HG03469 (cell line): ENCODE measurements around the gene SEC31B.
A peak's percentile ranks its signal among the peaks of the same experiment; 100 is the strongest.

Experiments
- ATAC-seq: cut with Tn5 transposase; IDR thresholded peaks from one replicate; pipeline ENCODE4 v1.9.1; 2021; ENCODE audit warnings: mild to moderate bottlenecking, moderate library complexity, moderate number of reproducible peaks; ENCODE audit not compliant: unreplicated experiment

SEC31B gene, protein sequence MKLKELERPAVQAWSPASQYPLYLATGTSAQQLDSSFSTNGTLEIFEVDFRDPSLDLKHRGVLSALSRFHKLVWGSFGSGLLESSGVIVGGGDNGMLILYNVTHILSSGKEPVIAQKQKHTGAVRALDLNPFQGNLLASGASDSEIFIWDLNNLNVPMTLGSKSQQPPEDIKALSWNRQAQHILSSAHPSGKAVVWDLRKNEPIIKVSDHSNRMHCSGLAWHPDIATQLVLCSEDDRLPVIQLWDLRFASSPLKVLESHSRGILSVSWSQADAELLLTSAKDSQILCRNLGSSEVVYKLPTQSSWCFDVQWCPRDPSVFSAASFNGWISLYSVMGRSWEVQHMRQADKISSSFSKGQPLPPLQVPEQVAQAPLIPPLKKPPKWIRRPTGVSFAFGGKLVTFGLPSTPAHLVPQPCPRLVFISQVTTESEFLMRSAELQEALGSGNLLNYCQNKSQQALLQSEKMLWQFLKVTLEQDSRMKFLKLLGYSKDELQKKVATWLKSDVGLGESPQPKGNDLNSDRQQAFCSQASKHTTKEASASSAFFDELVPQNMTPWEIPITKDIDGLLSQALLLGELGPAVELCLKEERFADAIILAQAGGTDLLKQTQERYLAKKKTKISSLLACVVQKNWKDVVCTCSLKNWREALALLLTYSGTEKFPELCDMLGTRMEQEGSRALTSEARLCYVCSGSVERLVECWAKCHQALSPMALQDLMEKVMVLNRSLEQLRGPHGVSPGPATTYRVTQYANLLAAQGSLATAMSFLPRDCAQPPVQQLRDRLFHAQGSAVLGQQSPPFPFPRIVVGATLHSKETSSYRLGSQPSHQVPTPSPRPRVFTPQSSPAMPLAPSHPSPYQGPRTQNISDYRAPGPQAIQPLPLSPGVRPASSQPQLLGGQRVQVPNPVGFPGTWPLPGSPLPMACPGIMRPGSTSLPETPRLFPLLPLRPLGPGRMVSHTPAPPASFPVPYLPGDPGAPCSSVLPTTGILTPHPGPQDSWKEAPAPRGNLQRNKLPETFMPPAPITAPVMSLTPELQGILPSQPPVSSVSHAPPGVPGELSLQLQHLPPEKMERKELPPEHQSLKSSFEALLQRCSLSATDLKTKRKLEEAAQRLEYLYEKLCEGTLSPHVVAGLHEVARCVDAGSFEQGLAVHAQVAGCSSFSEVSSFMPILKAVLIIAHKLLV

DNA sequence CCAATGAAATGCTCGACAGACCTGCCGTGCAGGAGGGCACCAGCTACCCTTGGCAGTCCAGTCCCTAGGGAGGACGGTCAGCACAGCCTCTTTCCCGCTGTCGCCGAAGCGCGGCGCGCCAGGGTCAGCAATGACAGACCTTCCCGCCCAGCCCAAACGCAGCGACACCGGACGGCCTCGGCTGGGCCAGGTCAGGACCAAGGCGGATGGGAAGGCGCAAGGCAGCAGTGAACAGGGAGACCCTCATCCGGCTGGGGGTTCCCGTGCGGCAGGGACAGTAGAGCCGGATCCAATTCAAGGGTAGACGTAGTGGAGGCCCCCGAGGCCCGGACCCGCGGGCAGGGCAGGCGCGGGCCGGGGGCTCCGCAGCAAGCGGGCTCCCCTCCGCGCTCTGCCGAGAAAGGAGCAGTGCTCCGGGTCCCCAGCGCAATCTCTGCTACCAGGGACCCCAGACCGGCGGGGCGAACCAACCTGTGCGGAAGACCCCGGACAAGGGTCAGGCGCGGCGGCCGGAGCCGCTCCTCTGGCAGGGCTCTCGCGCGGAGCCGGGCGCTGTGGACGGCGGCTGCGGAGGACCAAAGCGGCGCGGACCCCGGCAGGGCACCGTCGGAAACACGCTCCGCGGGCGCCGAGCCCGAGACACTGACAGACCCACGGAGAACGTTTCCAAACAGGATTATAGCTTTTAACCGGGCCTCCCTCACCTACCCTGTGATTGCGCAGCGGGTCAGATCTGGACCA, at the start of gene SEC31B:
Gene SEC31B, minus strand, starts transcription at position 551 of the 741 bp plus-strand sequence. CDS start 2,909 bp downstream, outside the sequence.
- ATAC-seq = no peak

DNA sequence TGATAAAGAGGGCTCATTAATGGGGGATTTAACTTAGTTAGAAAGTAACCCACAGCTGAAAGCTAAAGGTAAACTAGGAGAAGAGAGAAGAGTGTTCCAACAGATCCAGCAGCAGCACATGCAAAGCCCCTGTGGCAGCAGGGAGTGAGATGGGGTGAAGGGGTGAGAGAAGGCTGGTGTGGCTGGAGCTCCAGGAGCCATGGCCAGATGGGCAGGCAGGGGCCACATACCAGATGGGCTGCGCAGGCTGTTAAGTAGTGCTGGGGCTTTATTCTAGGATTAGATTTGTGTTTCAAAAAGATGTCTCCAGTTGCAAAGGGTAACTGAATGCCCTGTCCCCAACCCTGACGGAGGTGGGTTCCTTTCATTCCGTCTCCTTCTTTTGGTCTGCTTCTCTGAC, 49.3 kb upstream of the SEC31B start:
- no peak for ATAC-seq

- no peak for ATAC-seq
Observed at GRCh38 chr10:100567826-100568225, 48.2 kb upstream of the SEC31B start.

GRCh38 chr10:100567249-100567648, 47.6 kb upstream of the SEC31B start:
- ATAC-seq = no peak

DNA sequence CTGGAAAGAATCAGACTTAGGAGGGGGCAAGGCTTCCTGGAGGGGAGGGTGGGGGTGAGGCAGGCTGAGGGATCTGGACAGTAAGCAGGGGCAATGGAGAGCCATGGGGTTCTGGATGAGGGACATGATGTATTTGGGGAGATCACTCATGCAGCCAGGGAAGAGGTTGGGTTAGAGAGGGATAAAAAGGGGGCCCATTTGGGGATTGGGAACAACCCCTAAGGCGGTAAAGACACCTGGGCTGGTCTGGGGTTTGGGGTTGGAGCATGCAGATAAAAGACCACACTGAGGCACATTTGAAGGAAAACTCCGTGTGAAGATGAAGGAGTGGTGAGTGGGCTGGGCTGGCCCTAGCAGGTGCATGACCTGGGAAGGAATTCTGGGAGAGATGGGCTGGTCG, 46.9 kb upstream of the SEC31B start:
- no peak for ATAC-seq

DNA sequence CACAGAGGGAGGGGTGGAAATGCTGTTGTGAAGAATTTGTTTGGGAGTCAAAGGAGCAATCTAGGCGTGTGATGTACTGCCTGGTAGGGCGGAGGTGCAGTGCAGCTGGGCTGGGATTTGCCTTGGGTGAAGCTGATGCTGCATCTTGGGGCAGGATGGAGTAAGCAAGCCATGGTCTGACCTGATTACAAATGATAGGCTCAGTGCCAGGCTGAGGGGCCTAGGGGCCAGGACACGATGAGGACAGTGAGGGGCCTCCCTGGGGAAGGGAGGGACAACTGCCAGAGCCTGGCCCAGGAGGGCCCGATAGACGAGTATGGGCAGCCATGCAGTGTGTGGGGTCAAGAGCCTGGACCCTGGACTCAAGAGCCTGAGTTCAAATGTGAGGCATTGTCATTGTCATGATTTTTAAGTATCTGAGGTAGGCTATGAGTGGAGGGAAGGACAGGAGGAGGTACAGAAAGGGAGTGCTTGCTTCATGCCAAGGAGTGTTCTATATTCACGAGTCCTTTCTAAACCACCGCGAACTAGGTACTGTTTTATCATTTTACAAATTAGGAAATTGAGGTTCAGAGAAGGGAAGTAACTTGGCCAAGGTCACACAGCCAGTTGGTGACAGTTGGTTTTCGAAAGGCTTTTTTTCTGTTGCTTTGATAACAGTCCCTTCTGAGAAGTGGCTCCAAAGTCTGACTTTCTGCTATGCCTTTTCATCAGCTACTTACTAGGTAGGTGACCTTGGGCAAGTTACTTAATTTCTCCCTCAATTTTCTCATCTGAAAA, 45.7 kb upstream of the SEC31B start:
- ATAC-seq = no peak

- ATAC-seq = no peak
Observed at GRCh38 chr10:100562008-100562672, 42.5 kb upstream of the SEC31B start.

- ATAC-seq = no peak
Observed at GRCh38 chr10:100561005-100561404, 41.3 kb upstream of the SEC31B start.

- ATAC-seq = no peak
Observed at GRCh38 chr10:100560248-100560647, 40.6 kb upstream of the SEC31B start.

DNA sequence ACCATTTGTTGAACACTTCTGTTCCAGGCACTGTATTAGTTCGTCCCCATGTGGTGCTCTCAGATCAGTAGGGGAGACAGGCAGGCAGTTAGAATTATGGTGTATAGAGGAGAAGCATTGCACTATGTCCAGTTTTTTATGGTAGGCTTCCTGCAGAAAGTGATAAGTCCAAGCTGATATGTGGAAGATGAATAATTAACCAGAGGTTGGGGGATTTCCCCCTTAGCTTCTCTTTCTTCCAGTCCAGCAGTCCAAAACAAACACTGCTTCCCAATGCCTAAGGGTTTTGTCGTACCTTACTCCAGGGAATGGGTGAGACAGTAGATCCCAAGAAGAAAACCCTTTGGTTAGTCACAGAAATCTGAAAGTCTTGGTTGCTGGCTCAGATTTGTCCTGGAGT, 35.2 kb upstream of the SEC31B start:
- no peak for ATAC-seq

DNA sequence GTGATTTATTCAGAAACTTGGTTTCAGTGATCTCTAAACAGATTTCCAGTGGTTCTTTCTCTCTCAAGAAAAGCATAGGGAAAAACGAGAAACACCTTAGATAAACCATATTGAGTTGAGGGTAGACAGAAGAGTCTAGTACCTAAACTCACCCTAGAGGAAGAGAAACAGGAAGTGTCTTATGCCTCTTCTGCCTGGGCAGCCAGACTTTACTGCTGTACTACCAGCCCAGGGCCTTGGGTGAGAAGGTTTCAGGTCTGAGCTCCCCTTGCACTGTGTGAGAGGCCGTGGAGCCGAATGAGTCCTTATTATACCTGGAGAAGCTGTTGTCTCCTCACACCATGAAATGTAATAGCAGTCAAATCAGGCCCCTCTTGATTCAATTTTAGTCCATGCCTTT, 34.3 kb upstream of the SEC31B start:
- ATAC-seq = no peak

DNA sequence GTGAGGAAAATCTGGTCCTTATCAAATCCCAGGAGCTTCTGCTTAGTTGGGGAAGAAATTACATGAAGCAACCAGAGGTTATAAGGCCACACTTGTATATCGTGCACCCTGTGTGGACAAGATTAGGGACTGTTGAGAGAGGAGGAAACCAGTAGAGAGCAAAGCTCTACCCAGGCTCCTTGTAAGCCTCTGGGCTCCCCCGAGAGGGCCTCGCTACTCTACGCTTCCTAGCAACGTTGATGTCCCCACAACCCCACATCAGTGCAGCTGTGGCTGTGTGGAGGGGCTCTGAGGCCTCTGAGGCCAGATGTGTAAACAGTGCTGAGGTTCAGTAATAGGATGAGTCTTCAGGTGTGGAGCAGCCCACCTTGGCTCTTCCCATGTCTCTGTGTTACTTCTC, 32.1 kb upstream of the SEC31B start:
- ATAC-seq = no peak

GRCh38 chr10:100551196-100551595, 31.5 kb upstream of the SEC31B start:
- ATAC-seq = no peak

DNA sequence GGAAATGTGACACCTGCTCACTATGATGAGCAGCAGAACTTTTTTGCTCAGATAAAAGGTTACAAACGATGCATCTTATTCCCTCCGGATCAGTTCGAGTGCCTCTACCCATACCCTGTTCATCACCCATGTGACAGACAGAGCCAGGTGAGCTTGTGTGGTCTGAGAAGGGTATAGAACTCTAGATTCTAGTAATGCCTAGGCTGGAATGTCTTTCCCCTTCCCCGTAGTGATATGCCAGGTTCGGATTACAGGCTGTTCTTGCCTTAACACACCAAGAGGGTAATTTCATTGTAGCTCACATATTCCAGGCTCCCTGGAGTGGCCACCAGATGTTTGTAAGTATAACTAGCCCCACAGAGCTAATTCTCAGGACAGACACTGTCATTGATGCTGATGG, 25.3 kb upstream of the SEC31B start:
- no peak for ATAC-seq

DNA sequence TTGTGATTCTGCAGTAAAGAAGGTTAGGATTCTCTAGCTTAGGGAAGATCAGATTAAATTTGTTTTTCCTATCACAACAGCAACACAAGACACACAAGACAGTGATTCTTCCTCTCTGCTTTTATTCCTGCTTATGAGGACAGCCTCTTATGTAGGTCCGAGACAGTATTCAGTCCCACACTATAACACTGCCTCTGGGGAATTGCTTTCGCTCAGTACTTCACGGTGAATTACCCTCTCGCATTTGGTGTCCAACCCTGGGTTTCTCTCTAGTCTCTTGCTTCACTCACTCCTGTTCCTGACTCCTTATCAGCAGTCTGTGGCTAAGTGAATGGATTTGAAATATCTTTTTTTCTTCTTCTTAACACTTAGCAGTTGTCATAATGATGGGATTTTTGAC, 17.8 kb upstream of the SEC31B start:
- ATAC-seq = no peak

DNA sequence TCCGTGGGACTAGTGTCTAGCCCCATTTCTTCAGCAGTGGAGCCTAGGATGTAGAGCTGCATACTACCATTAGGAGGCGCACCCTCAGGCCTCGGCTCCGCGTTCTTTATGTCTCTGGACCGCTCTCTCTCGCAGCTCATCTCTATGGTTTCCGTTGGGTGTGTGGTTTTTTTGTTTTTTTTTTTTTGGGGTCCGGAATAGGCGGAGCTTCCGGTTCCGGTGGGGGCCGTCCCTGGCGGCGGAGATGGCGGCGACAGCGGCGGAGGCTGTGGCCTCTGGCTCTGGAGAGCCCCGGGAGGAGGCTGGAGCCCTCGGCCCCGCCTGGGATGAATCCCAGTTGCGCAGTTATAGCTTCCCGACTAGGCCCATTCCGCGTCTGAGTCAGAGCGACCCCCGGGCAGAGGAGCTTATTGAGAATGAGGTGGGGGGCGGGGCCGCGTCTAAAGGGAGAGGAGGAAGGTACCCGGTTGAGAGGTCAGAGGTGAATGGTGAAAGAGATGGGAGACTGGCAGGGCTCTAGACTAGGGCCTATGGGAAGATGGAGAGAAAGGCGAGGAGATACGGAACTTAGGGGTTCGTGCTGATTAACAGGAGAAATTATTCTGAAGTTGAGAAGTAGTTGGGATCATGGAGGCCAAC, 16.2 kb upstream of the SEC31B start, which contains the start of gene HIF1AN:
Gene HIF1AN, plus strand, starts transcription at position 229 of the 639 bp plus-strand sequence. Its CDS starts 16 bp downstream, at position 245.
- ATAC-seq = peak; percentile 94

DNA sequence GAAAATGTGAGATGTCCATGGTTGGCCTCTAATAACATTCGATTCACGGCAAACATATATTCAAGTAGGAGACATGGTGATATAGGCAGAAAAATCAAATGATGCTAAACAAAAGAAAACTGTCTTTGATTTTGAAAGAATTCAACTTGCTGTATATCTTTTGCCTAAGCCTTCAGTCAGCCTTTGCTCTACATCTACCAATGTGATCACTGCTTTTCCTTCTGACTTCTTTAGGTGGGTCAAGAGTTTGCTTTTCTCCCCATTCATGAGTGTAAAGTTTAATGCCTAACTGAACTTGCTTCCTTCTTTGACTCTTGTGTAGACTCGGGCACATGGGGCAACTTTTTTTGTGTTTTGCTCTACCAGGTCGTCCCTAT, 15.7 kb upstream of the SEC31B start:
- ATAC-seq = no peak

GRCh38 chr10:100534726-100535125, 15.1 kb upstream of the SEC31B start:
- ATAC-seq = no peak

DNA sequence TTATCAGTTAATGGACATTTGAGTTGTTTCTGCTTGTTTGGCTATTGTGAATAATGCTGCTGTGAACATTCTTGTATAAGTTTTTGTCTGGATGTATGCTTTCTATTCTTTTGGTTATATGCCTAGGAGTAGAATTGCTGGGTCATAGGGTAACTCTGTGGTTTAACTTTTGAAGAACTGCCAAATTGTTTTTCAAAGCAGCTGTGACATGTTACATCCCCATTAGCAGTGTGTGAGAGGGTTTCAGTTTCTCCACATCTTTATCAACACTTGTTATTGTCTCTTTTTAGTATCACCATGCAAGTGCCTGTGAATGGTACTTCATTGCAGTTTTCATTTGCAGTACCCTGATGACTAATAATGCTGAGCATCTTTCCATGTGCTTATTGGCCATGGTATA, 12.1 kb upstream of the SEC31B start:
- ATAC-seq = no peak
